ENCODE data around the gene COX5A.

- TF ChIP-seq SUZ12 (IDR thresholded peaks at IDR 0.05; ENCODE audit: extremely low read depth, insufficient read depth, insufficient read length) (no peak), YY1 (IDR thresholded peaks at IDR 0.05; ENCODE audit: insufficient read depth, insufficient read length) (no peak), ZNF274 (IDR thresholded peaks at IDR 0.05; ENCODE audit: low read depth, low read length) (no peak)
Measured at GRCh38 chr15:74901612-74902063, 36.2 kb downstream of the COX5A start.
